ENCODE results near the gene SLAMF9. TPM values are rescaled to one million over a fixed set of nuclear protein-coding genes. Genes with fewer than 3 reads are reported as not detected.

Gene SLAMF9
- total RNA-seq, 1 experiment from 2014 or later = 0.94 TPM

DNA sequence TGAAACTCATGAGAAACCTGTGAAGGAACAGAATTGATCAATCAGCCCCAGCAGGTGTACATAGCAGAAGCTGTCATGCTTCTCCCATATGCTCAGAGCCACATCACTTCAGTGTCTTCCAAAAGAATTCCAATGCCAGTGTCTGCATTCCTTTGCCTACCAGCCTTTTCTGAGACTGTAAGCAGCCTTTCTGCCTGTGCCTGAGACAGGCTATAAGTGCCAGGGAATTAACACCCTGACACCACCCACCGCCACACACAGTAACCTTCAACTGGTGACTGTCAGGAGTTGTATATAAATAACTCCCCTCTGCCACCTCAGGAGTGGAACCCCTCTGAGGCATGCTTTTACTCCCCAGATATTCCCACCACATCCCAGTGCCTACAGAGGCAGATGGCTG, 38.1 kb upstream of the SLAMF9 start:
- CTCF ChIA-PET = no interaction called here

DNA sequence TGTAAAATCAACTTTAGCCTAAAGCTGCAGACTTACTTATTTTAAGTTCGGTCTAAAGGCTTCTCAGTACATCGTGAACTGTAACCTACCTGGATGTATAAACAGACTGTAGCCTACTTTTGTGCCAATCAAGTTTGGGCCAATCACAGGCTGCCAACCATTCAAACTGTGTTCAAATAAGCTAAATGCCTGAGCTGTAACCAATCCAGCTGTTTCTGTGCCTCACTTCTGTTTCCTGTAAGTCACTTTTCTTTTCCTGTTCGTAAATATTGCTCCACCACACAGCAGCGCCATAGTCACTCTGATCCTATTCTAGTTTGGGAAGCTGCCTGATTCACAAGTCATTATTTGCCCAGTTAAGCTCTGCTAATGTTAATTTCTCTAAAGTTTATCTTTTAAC, 37.5 kb upstream of the SLAMF9 start:
- Histone ChIP-seq H3K9me3 (ENCODE audit: insufficient read depth, low read depth) (no peaks in the 10 kb centered on the region), H3K36me3 (ENCODE audit: low read depth) (no peaks in the 10 kb centered on the region), H3F3A (ENCODE audit: insufficient read depth, low read depth) (peaks cover 6% of the 10 kb centered on the region), H3K4me2 (no peak overlapping the region), H3K9me2 (ENCODE audit: insufficient read depth) (no peaks in the 10 kb centered on the region), H3K79me2 (ENCODE audit: low read depth) (no peaks in the 10 kb centered on the region), H3K4me3 (no peak overlapping the region), H3K27ac (no peak overlapping the region), H4K20me1 (ENCODE audit: insufficient read depth) (no peaks in the 10 kb centered on the region), H3K4me1 (replicated peaks; ENCODE audit: insufficient read depth) (peaks cover 6% of the 10 kb centered on the region), H2AFZ (no peak overlapping the region), H3K27me3 (ENCODE audit: insufficient read depth, low read depth) (no peaks in the 10 kb centered on the region)
- intact Hi-C loops (cut with micrococcal nuclease; ENCODE audit: unreplicated experiment) = no loop called here
- TF ChIP-seq CTCF (conservative IDR thresholded peaks at IDR 0.05) (no peak), EZH2 (IDR thresholded peaks at IDR 0.05; ENCODE audit: low read depth) (no peak)
- CTCF ChIA-PET = no interaction called here
- POLR2A ChIA-PET (ENCODE audit: unreplicated experiment) = no interaction called here
- DNase-seq = no peak
- BruUV-seq (replicated peaks) = no TSS peak

More for the DNA sequence above, 38.1 kb upstream of the SLAMF9 start:
- no peaks in the 10 kb centered on the region for H3K79me2 ChIP-seq (ENCODE audit: low read depth)
- POLR2A ChIA-PET (ENCODE audit: unreplicated experiment) = no interaction called here
- peaks cover 9% of the 10 kb centered on the region for H3F3A ChIP-seq (ENCODE audit: insufficient read depth, low read depth)
- peaks cover 11% of the 10 kb centered on the region for H3K4me1 ChIP-seq (replicated peaks; ENCODE audit: insufficient read depth)
- H2AFZ ChIP-seq = no peak overlapping the region
- no peak for TF ChIP-seq CTCF (conservative IDR thresholded peaks at IDR 0.05)
- TF ChIP-seq EZH2 (IDR thresholded peaks at IDR 0.05; ENCODE audit: low read depth) = no peak
- no peaks in the 10 kb centered on the region for H3K27me3 ChIP-seq (ENCODE audit: insufficient read depth, low read depth)
- intact Hi-C loops (cut with micrococcal nuclease; ENCODE audit: unreplicated experiment) = no loop called here
- no TSS peak for BruUV-seq (replicated peaks)
- H3K36me3 ChIP-seq (ENCODE audit: low read depth) = no peaks in the 10 kb centered on the region
- no peak overlapping the region for H3K4me2 ChIP-seq
- H3K9me2 ChIP-seq (ENCODE audit: insufficient read depth) = no peaks in the 10 kb centered on the region
- no peak for DNase-seq
- H3K27ac ChIP-seq = no peak overlapping the region
- H3K9me3 ChIP-seq (ENCODE audit: insufficient read depth, low read depth) = no peaks in the 10 kb centered on the region
- H3K4me3 ChIP-seq = no peak overlapping the region
- no peaks in the 10 kb centered on the region for H4K20me1 ChIP-seq (ENCODE audit: insufficient read depth)

GRCh38 chr1:159990005-159990404, 36.0 kb upstream of the SLAMF9 start:
- H3K9me2 ChIP-seq (ENCODE audit: insufficient read depth) = no peaks in the 10 kb centered on the region
- ChIA-PET CTCF (no interaction called here), POLR2A (ENCODE audit: unreplicated experiment) (no interaction called here)
- no peaks in the 10 kb centered on the region for H3K27me3 ChIP-seq (ENCODE audit: insufficient read depth, low read depth)
- no peaks in the 10 kb centered on the region for H3K4me1 ChIP-seq (replicated peaks; ENCODE audit: insufficient read depth)
- no peak overlapping the region for H3K4me2 ChIP-seq
- H3K4me3 ChIP-seq = no peak overlapping the region
- no peaks in the 10 kb centered on the region for H4K20me1 ChIP-seq (ENCODE audit: insufficient read depth)
- H3K9me3 ChIP-seq (ENCODE audit: insufficient read depth, low read depth) = no peaks in the 10 kb centered on the region
- DNase-seq = no peak
- BruUV-seq (replicated peaks) = no TSS peak
- no peaks in the 10 kb centered on the region for H3K79me2 ChIP-seq (ENCODE audit: low read depth)
- intact Hi-C loops (cut with micrococcal nuclease; ENCODE audit: unreplicated experiment) = no loop called here
- H3F3A ChIP-seq (ENCODE audit: insufficient read depth, low read depth) = no peaks in the 10 kb centered on the region
- no peak overlapping the region for H3K27ac ChIP-seq
- no peak overlapping the region for H2AFZ ChIP-seq
- TF ChIP-seq EZH2 (IDR thresholded peaks at IDR 0.05; ENCODE audit: low read depth) = no peak
- TF ChIP-seq CTCF (conservative IDR thresholded peaks at IDR 0.05) = no peak
- no peaks in the 10 kb centered on the region for H3K36me3 ChIP-seq (ENCODE audit: low read depth)
